Fibroblast of skin of left quadriceps (primary cell): ENCODE results near the gene IFT20.
A peak's percentile ranks its signal among the peaks of the same experiment; 100 is the strongest.

Source experiments
- DNase-seq, 2 experiments: peaks; one replicate each; pipeline ENCODE4 v3.0.0-alpha.2; 2013; ENCODE audit warnings: low read depth in 2 of 2

Gene IFT20

GRCh38 chr17:28335959-28336871 lies 943 bp upstream of the IFT20 start:
- DNase-seq, result peak; percentile 63 to 71

- no peak for DNase-seq
Observed at GRCh38 chr17:28334666-28335200, 539 bp downstream of the IFT20 start.

GRCh38 chr17:28334171-28334570 lies 1.1 kb downstream of the IFT20 start:
- no peak for DNase-seq

- no peak for DNase-seq
Observed at GRCh38 chr17:28333083-28333746, 2.1 kb downstream of the IFT20 start.

- DNase-seq, result no peak
Observed at GRCh38 chr17:28331891-28332420, 3.3 kb downstream of the IFT20 start.

- no peak for DNase-seq
Observed at GRCh38 chr17:28330671-28331070, 4.6 kb downstream of the IFT20 start.

- DNase-seq, result no peak
Observed at GRCh38 chr17:28328325-28328724, 6.9 kb downstream of the IFT20 start.

- DNase-seq, result no peak
Observed at GRCh38 chr17:28327709-28328108, 7.6 kb downstream of the IFT20 start.

- DNase-seq, result no peak
Observed at GRCh38 chr17:28327031-28327607, 8.2 kb downstream of the IFT20 start.

- DNase-seq, result no peak
Observed at GRCh38 chr17:28326114-28326513, 9.2 kb downstream of the IFT20 start.

- no peak for DNase-seq
Observed at GRCh38 chr17:28325211-28325610, 10.1 kb downstream of the IFT20 start.

- no peak for DNase-seq
Observed at GRCh38 chr17:28324781-28325180, 10.5 kb downstream of the IFT20 start.

GRCh38 chr17:28324267-28324745 lies 11.0 kb downstream of the IFT20 start:
- DNase-seq, result no peak

GRCh38 chr17:28320215-28321061 lies 14.8 kb downstream of the IFT20 start:
- DNase-seq, result no peak

- DNase-seq, result no peak
Observed at GRCh38 chr17:28319598-28319935, 15.7 kb downstream of the IFT20 start.

- DNase-seq, result peak; percentile 89 to 91
Observed at GRCh38 chr17:28318759-28319597, 16.3 kb downstream of the IFT20 start, which contains the start of gene TMEM97. Gene TMEM97 (plus strand): TSS chr17:28319200. CDS start chr17:28319240, 40 bp downstream.

- no peak for DNase-seq
Observed at GRCh38 chr17:28317966-28318758, 17.1 kb downstream of the IFT20 start.

- no peak for DNase-seq
Observed at GRCh38 chr17:28317099-28317965, 17.9 kb downstream of the IFT20 start.
